EH (cell line): ENCODE results near the gene SPC25.
"Not testable (repeated sequence)": the region's sequence is repeated elsewhere in the genome, so short reads cannot be mapped to it uniquely, and the experiment has no call there.

Experiments
- DNase-seq: peaks from one replicate; pipeline ENCODE4 v3.0.0-alpha.2; 2015; ENCODE audit warnings: low read depth

SPC25 gene

DNA sequence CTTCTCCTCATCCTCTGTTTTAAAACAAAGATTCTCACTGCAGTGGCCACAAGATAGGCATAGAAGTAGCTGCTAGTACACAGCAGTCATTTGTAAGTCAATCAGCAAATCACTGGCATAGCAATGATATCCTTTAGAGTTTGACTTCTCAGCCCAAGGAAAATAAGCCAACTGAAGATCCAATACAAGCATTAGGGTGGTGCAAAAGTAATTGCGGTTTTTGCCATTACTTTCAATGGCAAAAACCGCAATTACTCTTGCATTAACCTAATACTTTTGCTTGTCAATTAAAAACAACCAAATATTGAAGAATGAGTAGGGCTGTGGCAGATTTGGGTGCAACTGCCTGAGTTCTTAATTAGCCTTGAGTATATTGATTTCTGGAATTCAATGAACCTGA is 13.7 kb upstream of the SPC25 start:
- no peak for DNase-seq

DNA sequence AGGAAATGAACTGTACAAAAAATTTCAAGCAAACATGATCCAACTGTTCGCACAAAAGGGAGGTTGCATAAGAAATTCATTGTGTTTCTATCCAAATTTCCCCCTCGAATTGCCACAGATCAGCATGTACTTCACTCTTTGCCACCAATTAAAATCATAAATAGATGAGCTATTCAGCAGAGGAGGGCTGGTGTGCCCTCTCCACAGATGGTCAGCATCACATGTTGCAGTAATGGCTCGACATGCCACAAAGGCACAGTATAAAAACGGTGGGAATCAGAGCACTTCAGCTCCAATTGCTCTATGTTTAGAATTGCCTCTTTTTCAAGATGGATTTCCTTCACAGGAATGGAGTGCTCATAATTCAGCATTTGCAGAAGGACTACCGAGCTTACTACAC is 10.8 kb upstream of the SPC25 start, which contains the start of gene G6PC2:
TSS of gene G6PC2 (plus strand) at position 289 of the 400 bp plus-strand sequence. CDS start at position 330, 41 bp downstream.
- DNase-seq: no peak

DNA sequence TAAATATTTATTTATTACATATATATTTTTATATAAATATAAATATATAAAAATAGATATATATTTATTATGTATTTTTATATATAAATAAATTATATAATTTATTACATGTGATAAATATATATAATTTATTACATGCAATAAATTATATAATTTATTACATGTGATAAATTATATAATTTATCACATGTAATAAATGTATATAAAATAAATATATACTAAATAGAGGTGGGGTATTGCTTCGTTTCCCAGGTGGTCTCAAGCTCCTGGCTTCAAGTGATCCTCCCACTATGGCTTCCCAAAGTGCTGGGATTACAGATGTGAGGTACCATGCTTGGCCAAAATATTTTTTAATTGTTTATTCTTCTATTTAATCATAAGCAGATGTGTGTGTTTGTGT is 7.2 kb upstream of the SPC25 start:
- DNase-seq: no peak

DNA sequence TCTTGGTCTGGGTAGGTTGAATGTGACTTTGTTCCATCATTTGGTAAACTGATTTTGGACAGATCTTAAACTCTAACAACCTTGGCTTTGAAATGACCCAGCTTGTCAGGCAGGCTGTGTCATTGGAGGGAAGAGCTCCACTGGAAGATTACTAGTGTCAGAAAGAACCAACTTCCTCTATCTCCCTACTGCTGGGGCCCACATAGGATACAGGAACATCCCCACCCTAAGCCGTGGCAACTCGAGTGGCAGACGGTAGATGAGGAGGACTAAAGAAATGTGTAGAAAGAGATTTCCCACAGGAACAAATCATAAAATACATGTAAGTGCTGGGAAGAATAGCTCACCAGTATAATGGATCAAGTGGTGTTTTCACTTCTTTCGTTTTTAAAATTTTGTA is 6.6 kb upstream of the SPC25 start:
- DNase-seq: no peak

DNA sequence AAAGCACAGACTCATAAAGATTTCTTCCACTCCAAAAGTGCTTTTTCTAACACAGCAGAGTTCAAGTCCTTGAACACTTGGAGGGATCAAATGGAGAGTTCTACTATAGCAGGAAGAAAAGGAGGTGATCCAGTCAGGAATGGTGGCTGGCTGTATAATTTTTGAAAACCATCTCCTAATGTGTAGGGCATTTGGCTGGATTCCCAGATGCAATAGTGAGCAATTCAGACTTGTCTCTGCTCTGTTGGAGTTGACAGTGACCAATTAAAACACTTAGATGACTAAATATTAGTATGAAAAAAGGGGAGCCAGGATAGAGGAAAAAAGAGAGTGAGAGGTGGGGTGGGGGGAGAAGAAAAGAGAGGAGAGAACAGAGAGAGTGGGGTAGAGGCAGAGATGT is 5.5 kb upstream of the SPC25 start:
- peak; percentile 29 for DNase-seq

DNA sequence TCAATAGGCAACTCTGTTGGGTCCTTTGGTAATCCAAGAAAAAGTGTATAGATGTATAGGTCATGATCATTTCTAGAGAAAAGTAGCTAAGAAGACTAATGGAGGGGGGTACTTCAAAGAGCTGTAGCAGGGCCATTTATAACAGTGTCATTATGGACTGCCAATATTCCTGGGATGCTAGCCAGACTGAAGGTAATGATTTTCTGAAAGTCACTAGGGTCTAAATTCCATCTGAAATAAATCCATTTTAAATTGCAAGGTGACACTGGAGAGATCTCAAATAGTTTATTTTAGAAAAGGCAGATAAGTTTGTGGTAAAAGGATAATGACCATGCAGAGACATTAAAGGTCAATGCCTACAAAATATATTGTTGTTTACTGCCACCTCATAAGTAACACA is 4.5 kb upstream of the SPC25 start:
- no peak for DNase-seq

DNA sequence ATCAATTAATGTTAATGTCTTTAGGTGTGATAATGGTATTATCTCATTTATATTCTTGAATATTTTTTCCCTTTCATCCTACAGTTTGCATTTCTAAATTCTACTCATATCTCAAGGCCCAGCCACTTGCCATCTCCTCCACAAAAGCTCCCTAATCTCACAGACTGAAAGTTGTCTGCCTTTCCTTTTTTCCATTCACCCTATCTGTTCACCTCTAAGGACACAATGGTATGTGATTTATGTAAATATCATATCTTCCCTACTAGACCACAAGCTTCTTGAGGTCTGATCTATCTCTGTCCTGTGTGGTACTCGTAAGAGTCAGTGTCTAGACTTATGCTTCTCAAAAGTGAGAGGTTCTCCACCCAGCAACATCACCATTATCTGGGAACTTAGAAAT is 3.9 kb upstream of the SPC25 start:
- DNase-seq: no peak

DNA sequence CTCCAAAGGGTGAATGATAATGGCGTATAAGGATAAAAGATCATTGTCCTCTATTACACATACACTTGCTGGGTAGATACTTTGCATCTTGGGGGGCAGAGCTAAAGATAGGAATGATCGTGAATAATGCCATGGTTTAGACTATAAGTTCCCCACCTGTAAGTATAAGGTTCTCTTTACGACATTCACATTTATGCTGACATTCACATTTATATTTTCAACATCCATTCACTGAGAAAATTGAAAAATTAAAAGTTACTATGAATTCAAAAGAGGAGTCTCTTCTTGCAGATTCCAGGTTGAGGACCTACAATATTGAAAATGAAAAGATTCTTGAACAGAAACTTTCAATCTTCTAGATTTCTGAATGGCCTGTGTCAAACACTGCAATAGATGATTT is 2.1 kb upstream of the SPC25 start:
- DNase-seq: no peak

DNA sequence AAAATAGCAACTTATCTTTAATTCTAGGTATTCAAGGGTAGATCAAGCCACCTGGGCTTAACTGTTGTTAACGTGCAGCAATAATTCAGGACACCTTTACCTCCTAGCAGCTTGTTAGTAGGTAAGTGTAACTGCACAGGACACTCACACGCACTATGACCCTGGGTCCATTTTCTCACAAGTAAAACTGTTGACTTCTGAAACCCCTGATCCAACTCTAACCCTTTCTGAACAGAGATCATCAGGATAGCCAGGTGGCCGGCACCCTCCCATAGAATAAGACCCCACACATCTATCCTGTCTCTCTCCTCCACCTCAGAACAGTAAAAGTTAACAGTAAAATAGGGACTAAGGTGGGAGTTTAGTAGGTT is 610 bp downstream of the SPC25 start:
- DNase-seq: no peak

DNA sequence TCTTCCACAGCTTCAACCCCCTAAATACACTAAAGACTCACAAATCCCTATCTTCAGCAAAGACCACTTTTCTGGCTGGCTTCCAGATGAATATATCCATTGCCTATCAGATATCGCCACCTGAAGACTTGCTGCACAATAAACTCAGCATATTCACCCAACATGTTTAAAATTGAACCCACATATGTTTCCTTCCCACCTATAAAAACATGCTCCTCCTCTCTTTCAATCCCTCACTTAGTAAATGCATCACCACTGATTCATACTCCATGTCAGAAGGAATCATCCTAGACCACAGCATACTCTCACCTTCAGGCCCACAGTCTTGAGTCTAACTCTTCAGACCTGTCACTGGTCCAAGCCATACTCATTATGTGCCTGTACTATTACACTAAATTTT is 5.3 kb downstream of the SPC25 start:
- DNase-seq: peak; percentile 20

DNA sequence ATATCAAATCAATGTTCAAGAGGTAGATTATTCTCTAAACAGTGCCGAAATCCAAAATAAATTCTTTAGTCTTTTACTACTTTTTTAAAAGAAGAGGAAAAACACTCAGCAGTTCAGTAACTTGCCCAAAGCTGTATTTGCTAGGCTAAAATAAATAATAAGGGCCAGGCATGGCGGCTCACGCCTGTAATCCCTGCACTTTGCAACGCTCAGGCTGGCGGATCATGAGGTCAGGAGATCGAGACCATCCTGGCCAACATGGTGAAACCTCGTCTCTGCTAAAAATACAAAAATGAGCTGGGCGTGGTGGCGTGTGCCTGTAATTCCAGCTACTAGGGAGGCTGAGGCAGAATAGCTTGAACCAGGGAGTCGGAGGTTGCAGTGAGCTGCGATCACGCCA is 8.1 kb downstream of the SPC25 start:
- DNase-seq: not testable (repeated sequence)

DNA sequence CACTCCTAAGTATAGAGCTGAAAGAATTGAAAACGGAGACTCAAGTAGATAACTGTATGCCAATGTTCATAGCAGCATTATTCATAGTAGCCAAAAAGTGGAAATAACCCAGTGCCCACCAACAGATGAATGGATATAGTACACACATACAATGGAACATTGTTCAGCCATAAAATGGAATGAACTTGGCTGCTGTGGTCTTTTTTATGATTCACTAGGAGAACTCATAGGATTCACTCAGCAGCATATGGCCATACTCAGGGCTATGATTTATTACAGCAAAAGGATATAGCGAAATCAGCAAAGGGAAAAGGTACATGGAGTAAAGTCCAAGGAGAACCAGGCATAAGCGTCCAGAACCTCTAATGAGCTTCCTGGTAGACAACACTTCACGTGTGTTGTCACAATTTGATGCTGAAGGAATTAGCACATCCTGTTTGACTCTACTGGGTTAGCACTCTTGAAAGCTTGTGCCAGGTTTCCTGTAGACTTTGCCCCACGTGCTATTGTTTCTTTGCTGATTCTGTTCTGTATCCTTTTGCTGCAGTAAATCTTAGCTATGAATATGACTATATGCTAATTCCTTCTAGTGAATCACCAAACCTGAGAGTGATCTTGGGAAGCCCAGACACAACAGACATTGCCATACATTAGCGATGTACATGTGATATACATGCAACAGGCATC is 15.7 kb downstream of the SPC25 start:
- DNase-seq: no peak

DNA sequence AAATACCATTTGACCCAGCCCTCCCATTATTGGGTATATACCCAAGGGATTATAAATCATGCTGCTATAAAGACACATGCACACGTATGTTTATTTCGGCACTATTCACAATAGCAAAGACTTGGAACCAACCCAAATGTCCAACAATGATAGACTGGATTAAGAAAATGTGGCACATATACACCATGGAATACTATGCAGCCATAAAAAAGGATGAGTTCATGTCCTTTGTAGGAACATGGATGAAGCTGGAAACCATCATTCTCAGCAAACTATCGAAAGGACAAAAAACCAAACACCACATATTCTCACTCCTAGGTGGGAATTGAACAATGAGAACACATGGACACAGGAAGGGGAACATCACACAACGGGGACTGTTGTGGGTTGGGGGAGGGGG is 19.4 kb downstream of the SPC25 start:
- not testable (repeated sequence) for DNase-seq

DNA sequence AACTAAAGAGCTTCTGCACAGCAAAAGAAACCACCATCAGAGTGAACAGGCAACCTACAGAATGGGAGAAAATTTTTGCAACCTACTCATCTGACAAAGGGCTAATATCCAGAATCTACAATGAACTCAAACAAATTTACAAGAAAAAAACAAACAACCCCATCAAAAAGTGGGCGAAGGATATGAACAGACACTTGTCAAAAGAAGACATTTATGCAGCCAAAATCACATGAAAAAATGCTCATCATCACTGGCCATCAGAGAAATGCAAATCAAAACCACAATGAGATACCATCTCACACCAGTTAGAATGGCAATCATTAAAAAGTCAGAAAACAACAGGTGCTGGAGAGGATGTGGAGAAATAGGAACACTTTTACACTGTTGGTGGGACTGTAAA is 19.9 kb downstream of the SPC25 start:
- not testable (repeated sequence) for DNase-seq

DNA sequence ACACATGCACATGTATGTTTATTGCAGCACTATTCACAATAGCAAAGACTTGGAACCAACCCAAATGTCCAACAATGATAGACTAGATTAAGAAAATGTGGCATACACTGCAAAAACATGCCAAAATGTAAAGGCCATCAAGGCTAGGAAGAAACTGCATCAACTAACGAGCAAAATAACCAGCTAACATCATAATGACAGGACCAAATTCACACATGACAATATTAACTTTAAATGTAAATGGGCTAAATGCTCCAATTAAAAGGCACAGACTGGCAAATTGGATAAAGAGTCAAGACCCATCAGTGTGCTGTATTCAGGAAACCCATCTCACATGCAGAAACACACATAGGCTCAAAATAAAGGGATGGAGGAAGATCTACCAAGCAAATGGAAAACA is 23.1 kb downstream of the SPC25 start:
- not testable (repeated sequence) for DNase-seq

DNA sequence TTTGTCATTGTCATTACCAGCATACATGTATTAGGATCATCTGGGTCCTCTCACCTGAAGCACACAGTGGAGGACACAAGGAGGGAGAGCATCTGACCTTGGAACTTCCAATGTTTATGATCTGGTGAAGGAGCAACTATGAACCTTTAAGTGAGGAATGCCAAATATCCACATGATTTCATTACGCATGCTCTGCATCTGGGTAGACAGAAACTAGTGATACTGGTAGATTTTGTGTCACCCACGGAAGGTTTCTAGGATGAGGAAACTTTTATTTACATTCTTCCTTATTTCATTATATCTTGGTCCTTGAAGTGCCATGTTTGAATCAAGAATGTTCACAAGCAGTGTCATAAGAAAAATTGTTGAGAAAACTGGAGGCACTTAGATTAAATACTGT is 32.1 kb downstream of the SPC25 start:
- DNase-seq: no peak

DNA sequence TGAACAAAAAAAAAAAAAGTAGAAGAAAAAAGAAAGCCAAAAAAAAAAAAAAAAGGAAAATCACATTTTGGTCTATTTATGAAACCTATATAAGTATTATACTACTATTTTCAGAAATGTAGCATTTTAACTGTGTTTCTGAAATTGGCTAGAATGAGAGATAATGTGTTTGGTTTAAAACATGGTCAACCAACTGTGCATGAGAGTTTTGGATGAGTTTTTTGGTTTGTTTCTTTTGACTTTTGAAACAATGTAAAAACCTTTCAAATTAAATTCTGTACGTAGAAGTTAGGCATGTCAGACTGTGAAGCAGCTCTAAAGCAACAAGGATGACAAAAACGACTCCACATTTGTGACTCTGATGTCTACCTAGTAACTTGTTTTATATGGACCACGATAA is 34.6 kb downstream of the SPC25 start:
- no peak for DNase-seq

DNA sequence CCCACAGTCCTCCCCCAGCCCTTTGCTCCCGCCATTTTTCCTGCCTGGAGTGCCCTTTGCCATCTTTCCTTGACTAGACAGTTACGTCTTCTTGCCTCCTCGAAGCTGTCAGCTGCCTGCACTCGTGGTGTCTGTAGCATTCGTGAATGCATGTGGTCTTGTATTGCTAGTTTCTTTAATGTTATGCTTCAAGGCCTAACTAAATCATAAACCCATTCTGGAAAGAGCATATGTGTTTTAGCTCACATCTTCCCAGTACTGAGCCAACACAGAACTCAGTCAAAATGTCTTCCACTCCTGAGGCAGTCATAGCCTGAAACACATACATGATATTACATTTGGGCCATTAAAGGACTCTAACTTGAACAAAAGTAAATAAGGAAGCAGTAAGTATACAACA is 35.6 kb downstream of the SPC25 start:
- no peak for DNase-seq

DNA sequence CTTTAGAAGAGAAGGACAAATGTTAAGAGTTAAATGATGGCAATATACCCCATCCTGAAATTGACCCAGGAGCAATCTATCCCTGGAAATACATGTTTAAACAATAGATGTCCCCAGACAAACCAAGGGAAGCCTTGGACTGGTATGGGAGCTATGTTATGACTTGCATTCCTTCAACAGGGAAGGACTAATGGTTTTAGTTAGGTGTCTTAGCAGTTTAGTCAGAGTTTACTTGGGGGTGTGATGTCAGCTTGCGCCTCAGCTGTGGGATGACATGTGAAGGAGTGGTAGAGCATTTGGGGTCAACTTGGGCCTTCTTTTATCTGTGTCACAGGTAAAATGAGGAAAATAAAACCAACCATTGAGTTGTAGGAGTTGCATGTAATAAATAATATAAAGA is 36.8 kb downstream of the SPC25 start:
- DNase-seq: peak; percentile 4

DNA sequence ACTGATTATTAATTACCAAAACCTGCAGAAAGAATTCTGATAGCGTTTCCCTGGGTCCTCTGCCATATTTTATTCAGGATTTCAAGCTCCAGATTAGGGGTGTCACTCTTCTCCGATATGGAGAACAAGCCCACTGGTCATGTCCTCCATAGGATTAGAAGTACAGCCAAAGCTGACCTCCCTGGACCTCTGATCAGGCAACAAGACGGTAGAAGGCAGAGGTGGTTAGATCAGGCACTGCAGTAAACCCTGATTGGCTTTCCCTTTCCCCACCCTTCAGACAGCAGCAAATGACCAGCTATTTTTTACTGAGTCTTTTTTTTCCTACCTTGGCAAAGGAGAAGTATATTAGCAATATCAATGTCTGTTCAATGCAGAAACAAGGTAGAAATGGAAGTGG is 37.7 kb downstream of the SPC25 start:
- no peak for DNase-seq

DNA sequence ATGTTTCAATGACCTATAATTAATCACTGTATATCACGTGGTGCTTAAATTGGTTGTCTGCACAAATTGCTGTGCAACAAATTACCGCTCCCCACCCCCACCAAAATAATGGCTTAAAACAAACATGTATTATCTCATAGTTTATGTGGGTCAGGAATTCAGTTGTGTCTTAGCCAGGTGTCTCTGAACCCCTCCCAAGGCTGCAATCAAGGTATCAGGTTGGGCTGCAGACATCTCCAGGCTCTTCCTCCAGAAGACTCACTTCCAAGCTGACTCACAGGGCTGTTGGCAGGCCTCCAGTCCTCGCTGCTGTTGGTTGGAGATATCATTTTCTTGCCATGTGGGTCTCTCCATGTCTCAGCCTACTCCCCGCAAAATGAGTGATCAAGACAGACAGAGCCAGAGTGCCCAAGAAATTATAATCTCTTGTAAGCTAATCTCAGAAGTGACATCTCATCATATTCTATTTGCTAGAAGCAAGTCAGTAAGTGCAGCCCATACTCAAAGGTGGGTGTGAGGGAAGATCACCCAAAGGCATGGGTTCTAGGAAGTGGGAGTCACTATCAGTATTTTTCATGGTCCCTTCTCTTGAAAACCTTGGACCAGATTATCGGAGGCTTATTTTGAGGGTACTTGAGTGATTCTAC is 38.4 kb downstream of the SPC25 start:
- DNase-seq: peak; percentile 76

DNA sequence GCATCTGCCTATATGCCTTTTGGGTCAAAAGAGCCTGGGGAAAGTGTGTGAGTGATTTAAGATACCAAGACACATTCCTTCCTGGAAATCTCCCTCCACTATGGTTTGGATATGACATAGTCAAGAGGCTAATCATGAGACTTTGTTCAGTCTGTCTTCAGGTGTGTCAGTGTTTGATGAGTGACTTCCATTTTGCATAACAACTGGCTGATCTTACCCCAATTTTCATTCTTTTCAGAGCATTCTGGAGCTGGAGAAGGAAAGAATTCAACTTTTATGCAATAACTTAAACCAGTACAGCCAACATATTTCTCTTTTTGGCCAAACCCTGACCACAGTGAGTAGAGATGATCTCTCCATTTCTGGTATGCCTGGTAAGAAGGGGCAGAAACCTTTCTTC is 39.4 kb downstream of the SPC25 start:
- DNase-seq: no peak

DNA sequence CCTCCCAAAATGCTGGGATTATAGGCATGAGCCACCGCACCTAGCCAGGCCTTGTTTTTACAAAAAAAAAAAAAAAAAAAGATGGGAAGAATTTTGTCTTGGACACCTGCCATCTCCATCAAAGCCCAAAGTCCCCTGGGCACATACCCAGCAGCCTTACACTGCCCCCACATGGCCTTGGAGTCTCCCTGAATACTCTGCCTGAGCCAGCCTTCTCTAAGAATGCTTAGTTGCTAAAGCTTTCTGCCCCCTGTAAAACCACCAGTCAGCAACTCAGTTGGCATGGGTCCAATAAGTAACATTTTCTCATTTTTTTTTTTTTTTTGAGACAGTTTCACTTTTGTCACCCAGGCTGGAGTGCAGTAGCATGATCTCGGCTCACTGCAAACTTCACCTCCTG is 40.6 kb downstream of the SPC25 start:
- peak; percentile 29 for DNase-seq

DNA sequence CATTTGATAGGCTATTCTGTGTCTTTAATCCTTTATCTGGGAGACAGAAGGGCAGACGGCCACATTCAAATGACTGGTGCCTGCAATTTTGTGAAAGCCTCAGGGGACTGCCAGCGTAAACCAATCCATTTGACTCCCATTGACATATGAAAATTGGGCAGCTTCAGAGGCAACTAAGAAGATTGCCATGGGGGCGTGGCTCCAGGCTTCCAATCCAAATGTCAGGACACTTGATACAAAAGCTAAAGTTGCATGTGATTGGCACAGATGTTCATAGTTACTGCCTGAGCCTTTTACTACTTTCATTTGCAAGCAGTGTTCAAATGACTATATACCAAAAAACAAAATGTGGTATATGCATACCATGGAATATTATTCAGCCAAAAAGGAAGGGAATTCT is 42.0 kb downstream of the SPC25 start:
- no peak for DNase-seq
